Measurements from ENCODE around the gene BDH2.

DNA sequence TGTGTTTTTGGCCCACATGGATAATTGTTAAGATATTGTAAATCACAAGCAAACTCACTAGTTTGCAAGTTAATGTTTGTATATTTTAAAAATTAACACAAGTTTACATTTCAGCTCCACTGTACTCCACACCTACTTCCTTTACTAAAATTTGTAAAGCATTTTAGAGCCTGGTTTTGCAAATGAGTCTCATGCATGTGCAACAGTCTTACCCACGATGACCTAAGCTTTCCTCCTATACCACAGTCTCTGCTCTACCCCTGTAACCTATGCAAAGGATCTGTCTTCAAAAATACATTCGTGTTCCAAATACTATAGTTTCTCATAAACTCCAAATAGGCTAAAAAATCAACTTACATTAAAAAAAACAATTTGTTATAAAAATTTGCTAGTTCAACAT lies 10.2 kb downstream of the BDH2 start:
- TF ChIP-seq, protein P1, sequence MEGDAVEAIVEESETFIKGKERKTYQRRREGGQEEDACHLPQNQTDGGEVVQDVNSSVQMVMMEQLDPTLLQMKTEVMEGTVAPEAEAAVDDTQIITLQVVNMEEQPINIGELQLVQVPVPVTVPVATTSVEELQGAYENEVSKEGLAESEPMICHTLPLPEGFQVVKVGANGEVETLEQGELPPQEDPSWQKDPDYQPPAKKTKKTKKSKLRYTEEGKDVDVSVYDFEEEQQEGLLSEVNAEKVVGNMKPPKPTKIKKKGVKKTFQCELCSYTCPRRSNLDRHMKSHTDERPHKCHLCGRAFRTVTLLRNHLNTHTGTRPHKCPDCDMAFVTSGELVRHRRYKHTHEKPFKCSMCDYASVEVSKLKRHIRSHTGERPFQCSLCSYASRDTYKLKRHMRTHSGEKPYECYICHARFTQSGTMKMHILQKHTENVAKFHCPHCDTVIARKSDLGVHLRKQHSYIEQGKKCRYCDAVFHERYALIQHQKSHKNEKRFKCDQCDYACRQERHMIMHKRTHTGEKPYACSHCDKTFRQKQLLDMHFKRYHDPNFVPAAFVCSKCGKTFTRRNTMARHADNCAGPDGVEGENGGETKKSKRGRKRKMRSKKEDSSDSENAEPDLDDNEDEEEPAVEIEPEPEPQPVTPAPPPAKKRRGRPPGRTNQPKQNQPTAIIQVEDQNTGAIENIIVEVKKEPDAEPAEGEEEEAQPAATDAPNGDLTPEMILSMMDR (IDR thresholded peaks at IDR 0.05) = no peak
- no peak for TF ChIP-seq POLR2A (IDR thresholded peaks at IDR 0.05)

All from vagina (tissue), 2 donors.